PC-3 (cell line): Measurements from ENCODE around the gene CAPN1. TPM values are rescaled to one million over a fixed set of nuclear protein-coding genes. Genes with fewer than 3 reads are reported as not detected.
"Not testable (repeated sequence)": the region's sequence is repeated elsewhere in the genome, so short reads cannot be mapped to it uniquely, and the experiment has no call there.

ENCODE experiments used
- ATAC-seq: fragments of 200-7000 bp; cut with Tn5 transposase; 2 replicates; pipeline ENCODE4 v1.9.1; 2020; ENCODE audit warnings: mild to moderate bottlenecking, moderate library complexity
- BruUV-seq: library from RNA; stranded (reverse); fragments of 400-500 nt; replicated peaks from 2 replicates; lab custom pipeline; 2021; lab: Mats Ljungman, UMichigan
- CTCF ChIA-PET: fragments of 300-600 bp; sonication (Branson Sonifier 250); formaldehyde crosslinking; loops from one replicate; lab custom pipeline; 2022; ENCODE audit warnings: antibody characterized with exemption; lab: Charles Lee
- POLR2A ChIA-PET: fragments of 300-600 bp; sonication (Branson Sonifier 250); formaldehyde crosslinking; loops from one replicate; lab custom pipeline; 2022; ENCODE audit warnings: antibody characterized with exemption; ENCODE audit not compliant: unreplicated experiment; lab: Charles Lee
- DNase-seq: peaks from one replicate; pipeline ENCODE4 v3.0.0-alpha.2; 2015
- H2AFZ ChIP-seq: fragments of 300-600 bp; sonication (generic); 2 replicates; pipeline ENCODE4 v1.6.0; 2016; ENCODE audit warnings: antibody characterized with exemption, low read length
- H3F3A ChIP-seq: fragments of 300-600 bp; sonication (generic); one replicate; pipeline ENCODE4 v1.6.0; 2017; ENCODE audit warnings: antibody characterized with exemption, low read length, control low read depth, mild to moderate bottlenecking; ENCODE audit not compliant: unreplicated experiment
- H3K27ac ChIP-seq: fragments of 300-600 bp; sonication (generic); 2 replicates; pipeline ENCODE4 v1.5.1; 2016; ENCODE audit warnings: mild to moderate bottlenecking, low read length
- H3K27me3 ChIP-seq: fragments of 300-600 bp; sonication (generic); 2 replicates; pipeline ENCODE4 v1.6.1; 2016; ENCODE audit warnings: low read length, mixed read lengths
- H3K36me3 ChIP-seq: fragments of 300-600 bp; sonication (generic); 2 replicates; pipeline ENCODE4 v1.6.1; 2016; ENCODE audit warnings: low read depth, mixed run types, low read length, mixed read lengths
- H3K4me1 ChIP-seq: fragments of 300-600 bp; sonication (generic); 2 replicates; pipeline ENCODE4 v1.5.1; 2016; ENCODE audit warnings: low read length; ENCODE audit not compliant: insufficient read depth
- H3K4me2 ChIP-seq: fragments of 300-600 bp; sonication (generic); 2 replicates; pipeline ENCODE4 v1.6.0; 2016; ENCODE audit warnings: low read length
- H3K4me3 ChIP-seq: fragments of 300-600 bp; sonication (generic); 2 replicates; pipeline ENCODE4 v1.5.1; 2016; ENCODE audit warnings: mild to moderate bottlenecking, low read length, mixed read lengths
- H3K79me2 ChIP-seq: fragments of 300-600 bp; sonication (generic); 2 replicates; pipeline ENCODE4 v1.6.1; 2017; ENCODE audit warnings: low read length, mixed read lengths
- H3K9ac ChIP-seq: fragments of 300-600 bp; sonication (generic); 2 replicates; pipeline ENCODE4 v1.6.0; 2016; ENCODE audit warnings: mild to moderate bottlenecking, low read length
- H3K9me2 ChIP-seq: fragments of 300-600 bp; sonication (generic); replicated peaks from 2 replicates; pipeline ENCODE4 v1.6.1; 2016; ENCODE audit warnings: mixed run types, low read length, mixed read lengths
- H3K9me3 ChIP-seq: fragments of 300-600 bp; sonication (generic); 2 replicates; pipeline ENCODE4 v1.6.1; 2016; ENCODE audit warnings: low read length, mixed read lengths
- H4K20me1 ChIP-seq: fragments of 300-600 bp; sonication (generic); 2 replicates; pipeline ENCODE4 v1.6.1; 2016; ENCODE audit warnings: low read length, mixed read lengths
- CTCF ChIP-seq: fragments of 300-600 bp; sonication (generic); conservative IDR thresholded peaks from 2 replicates; pipeline ENCODE4 v1.5.1; 2017; ENCODE audit warnings: antibody characterized with exemption, low read depth, mild to moderate bottlenecking, low read length
- EZH2 ChIP-seq: fragments of 300-600 bp; sonication (generic); IDR thresholded peaks from one replicate; pipeline ENCODE4 v1.6.1; 2017; ENCODE audit warnings: antibody characterized with exemption, mild to moderate bottlenecking, low read length; ENCODE audit not compliant: unreplicated experiment
- EZH2phosphoT487 ChIP-seq: fragments of 300-600 bp; sonication (generic); IDR thresholded peaks from 2 replicates; pipeline ENCODE4 v1.6.1; 2018; ENCODE audit warnings: mild to moderate bottlenecking, antibody characterized with exemption, low read length, borderline replicate concordance
- intact Hi-C: fragments of 100-400 bp; cut with micrococcal nuclease; formaldehyde crosslinking; loops from 2 replicates; pipeline ENCODE4 v1.9.0; 2023
- total RNA-seq: library from RNA; depleted of rRNA; stranded (reverse); fragments of >200 nt; gene quantifications from 2 replicates; pipeline ENCODE4 v1.2.3, GENCODE V29; 2014

The CAPN1 gene
- total RNA-seq, 1 experiment from 2014 or later: 307 TPM

GRCh38 chr11:65236194-65237059 is 54.7 kb downstream of the CAPN1 start:
- no peak overlapping the region for H3K27ac ChIP-seq
- DNase-seq: no peak
- H3K27me3 ChIP-seq: no peaks in the 10 kb centered on the region
- H3K36me3 ChIP-seq: no peaks in the 10 kb centered on the region
- H3K9ac ChIP-seq: no peak overlapping the region
- intact Hi-C loops: no loop called here
- ChIA-PET POLR2A (no interaction called here), CTCF (no interaction called here)
- no TSS peak for BruUV-seq
- no peaks in the 10 kb centered on the region for H3F3A ChIP-seq
- H3K9me2 ChIP-seq: no peaks in the 10 kb centered on the region
- H2AFZ ChIP-seq: no peak overlapping the region
- H3K4me1 ChIP-seq: peaks cover 12% of the 10 kb centered on the region; the same call in 1 of the 2 replicates
- no peak overlapping the region for H3K4me2 ChIP-seq
- no peaks in the 10 kb centered on the region for H3K79me2 ChIP-seq
- no peaks in the 10 kb centered on the region for H4K20me1 ChIP-seq
- no peak overlapping the region for H3K4me3 ChIP-seq
- no peak for ATAC-seq
- TF ChIP-seq EZH2phosphoT487 (no peak), EZH2 (no peak), CTCF (no peak)
- H3K9me3 ChIP-seq: no peaks in the 10 kb centered on the region

- H3K9ac ChIP-seq, H3K79me2 ChIP-seq, DNase-seq, H3K4me1 ChIP-seq, H3K4me3 ChIP-seq, BruUV-seq, H3K9me2 ChIP-seq, H3F3A ChIP-seq, H2AFZ ChIP-seq, H3K9me3 ChIP-seq, H3K36me3 ChIP-seq, H3K27me3 ChIP-seq, H4K20me1 ChIP-seq, intact Hi-C loops, H3K27ac ChIP-seq, H3K4me2 ChIP-seq, ATAC-seq, POLR2A ChIA-PET, CTCF ChIA-PET: not testable (repeated sequence)
Observed at GRCh38 chr11:65238302-65238701, 56.6 kb downstream of the CAPN1 start.

GRCh38 chr11:65241134-65241533 is 59.4 kb downstream of the CAPN1 start:
- POLR2A ChIA-PET: no interaction called here
- no peak for DNase-seq
- intact Hi-C loops: no loop called here

More at GRCh38 chr11:65241134-65241533, 59.4 kb downstream of the CAPN1 start:
- no peaks in the 10 kb centered on the region for H3K9me2 ChIP-seq
- H3K79me2 ChIP-seq: no peaks in the 10 kb centered on the region
- no peaks in the 10 kb centered on the region for H3K9me3 ChIP-seq
- H3K27ac ChIP-seq: no peak overlapping the region
- H3F3A ChIP-seq: no peaks in the 10 kb centered on the region
- TF ChIP-seq EZH2phosphoT487 (no peak), CTCF (no peak), EZH2 (no peak)
- H3K36me3 ChIP-seq: no peaks in the 10 kb centered on the region
- no peaks in the 10 kb centered on the region for H3K27me3 ChIP-seq
- no peak for ATAC-seq
- no peak overlapping the region for H3K9ac ChIP-seq
- CTCF ChIA-PET: no interaction called here
- no peak overlapping the region for H2AFZ ChIP-seq
- BruUV-seq: no TSS peak
- no peak overlapping the region for H3K4me3 ChIP-seq
- no peaks in the 10 kb centered on the region for H3K4me1 ChIP-seq
- H4K20me1 ChIP-seq: no peaks in the 10 kb centered on the region
- no peak overlapping the region for H3K4me2 ChIP-seq
